IMR-90 (cell line): ENCODE measurements around the gene OR51A7.
"Not testable (repeated sequence)": the region's sequence is repeated elsewhere in the genome, so short reads cannot be mapped to it uniquely, and the experiment has no call there.

Experiments used
- CEBPB ChIP-seq: IDR thresholded peaks from 2 replicates; pipeline ENCODE4 v1.6.1; 2012; ENCODE audit warnings: low read depth, low read length, improper control_type of control experiment
- CHD1 ChIP-seq: IDR thresholded peaks from 2 replicates; pipeline ENCODE4 v1.6.1; 2012; ENCODE audit warnings: low read depth, low read length, improper control_type of control experiment
- CTCF ChIP-seq: conservative IDR thresholded peaks from 2 replicates; pipeline ENCODE4 v1.5.1; 2012; ENCODE audit warnings: mild to moderate bottlenecking, low read depth, low read length, improper control_type of control experiment
- ELK1 ChIP-seq: fragments of 150-350 bp; IDR thresholded peaks from 2 replicates; pipeline ENCODE4 v1.6.1; 2016; ENCODE audit warnings: low read depth, mild to moderate bottlenecking, low read length, moderate library complexity, borderline replicate concordance
- MAZ ChIP-seq: IDR thresholded peaks from 2 replicates; pipeline ENCODE4 v1.6.1; 2012; ENCODE audit warnings: low read depth, mild to moderate bottlenecking, low read length, improper control_type of control experiment, moderate library complexity, borderline replicate concordance
- POLR2A ChIP-seq: IDR thresholded peaks from 2 replicates; pipeline ENCODE4 v1.6.1; 2012; ENCODE audit warnings: mild to moderate bottlenecking, low read depth, low read length
- RAD21 ChIP-seq: IDR thresholded peaks from 2 replicates; pipeline ENCODE4 v1.6.1; 2012; ENCODE audit warnings: low read length, improper control_type of control experiment
- RCOR1 ChIP-seq: IDR thresholded peaks from 2 replicates; pipeline ENCODE4 v1.6.1; 2012; ENCODE audit warnings: mild to moderate bottlenecking, low read length, improper control_type of control experiment; ENCODE audit not compliant: insufficient replicate concordance
- RFX5 ChIP-seq: IDR thresholded peaks from 2 replicates; pipeline ENCODE4 v1.8.0; 2012; ENCODE audit warnings: low read depth, mild to moderate bottlenecking, low read length, moderate library complexity
- SMC3 ChIP-seq: fragments of 150-350 bp; IDR thresholded peaks from 2 replicates; pipeline ENCODE4 v1.6.1; 2016; ENCODE audit warnings: low read depth, mild to moderate bottlenecking, antibody characterized with exemption, low read length, moderate library complexity

GRCh38 chr11:4955613-4956012 is 52.0 kb downstream of the OR51A7 start, which contains the start of gene OR51A2:
- TF ChIP-seq RAD21, CTCF, POLR2A, CHD1, RFX5, SMC3, CEBPB, MAZ, ELK1, RCOR1: not testable (repeated sequence)
